Measurements from ENCODE around the gene ZNF860.

GRCh38 chr3:31966978-31967591, 14.5 kb upstream of the ZNF860 start:
- no peak for TF ChIP-seq YY1 (IDR thresholded peaks at IDR 0.05; ENCODE audit: insufficient read depth, insufficient read length)
- TF ChIP-seq SUZ12 (IDR thresholded peaks at IDR 0.05; ENCODE audit: extremely low read depth, insufficient read depth, insufficient read length) = no peak

Measured in NT2/D1 (cell line).